ENCODE measurements around the gene SIK3. TPM values are rescaled to one million over a fixed set of nuclear protein-coding genes. Genes with fewer than 3 reads are reported as not detected.

Gene SIK3
- polyA plus RNA-seq, 6 donors from 2014 or later = 27.7 to 52.1 (median 35.6) TPM

DNA sequence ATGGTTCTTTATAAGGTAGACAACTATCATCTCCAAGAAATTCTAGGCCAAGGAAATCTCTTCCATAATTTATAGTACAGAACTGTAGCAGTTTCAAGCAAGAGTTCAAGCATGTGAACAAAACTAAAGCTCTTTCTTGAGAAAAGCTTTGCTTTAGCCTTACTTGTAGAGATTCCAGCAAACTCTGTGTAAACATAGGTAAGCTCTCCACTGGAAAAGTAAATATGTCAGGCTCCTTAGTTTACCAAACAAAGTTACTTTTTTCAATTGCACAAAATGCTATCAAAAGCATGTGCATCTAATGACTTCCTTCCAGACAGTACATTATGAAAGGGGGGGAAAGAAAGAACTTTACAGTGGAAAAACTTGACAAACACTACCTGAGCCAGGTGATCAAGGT lies 125.0 kb downstream of the SIK3 start:
- H3K27ac Mint-ChIP-seq = peak overlapping the region in 4 of 6 donors; percentile 24 to 96 (median 70)
- H3K4me3 Mint-ChIP-seq = peak overlapping the region in 1 of 8 donors; percentile 53
- ATAC-seq (ENCODE audit: low read depth in 2 of 2) = no peak

DNA sequence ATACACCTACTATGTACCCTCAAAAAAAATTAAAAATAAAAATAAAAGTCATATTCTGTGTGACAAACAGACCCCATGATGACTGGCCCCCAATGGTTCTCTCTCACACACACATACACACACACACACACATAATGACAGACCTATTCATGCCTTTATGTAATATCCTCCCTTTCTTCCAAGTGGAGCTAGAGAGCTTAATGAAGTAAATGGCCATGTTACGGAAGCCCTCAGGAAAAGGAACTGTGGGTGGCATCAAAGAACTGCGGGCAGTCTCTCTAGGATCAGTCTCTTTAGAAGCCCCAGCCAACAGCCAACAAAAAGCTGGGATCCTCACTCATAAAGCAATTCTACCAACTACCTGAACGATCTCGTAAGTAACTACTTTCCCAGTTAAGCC lies 125.5 kb downstream of the SIK3 start:
- H3K36me3 Mint-ChIP-seq = no peaks in the 10 kb centered on the region
- peaks cover 34 to 75% (median 58%) of the 10 kb centered on the region in 3 donors for H3K4me1 Mint-ChIP-seq
- H3K27ac Mint-ChIP-seq = peak overlapping the region in 5 of 6 donors; percentile 24 to 76 (median 65)
- ATAC-seq (ENCODE audit: low read depth in 2 of 2) (peak; percentile 16 to 35), DNase-seq (no peak)
- no peaks in the 10 kb centered on the region for H3K9me3 Mint-ChIP-seq
- no peaks in the 10 kb centered on the region for H3K27me3 Mint-ChIP-seq
- H3K4me3 Mint-ChIP-seq = peak overlapping the region in 1 of 8 donors; percentile 53

More for the DNA sequence above, 125.0 kb downstream of the SIK3 start:
- H3K4me1 Mint-ChIP-seq = peaks cover 35 to 75% (median 60%) of the 10 kb centered on the region in 3 donors
- no peaks in the 10 kb centered on the region for H3K36me3 Mint-ChIP-seq
- H3K27me3 Mint-ChIP-seq = no peaks in the 10 kb centered on the region
- DNase-seq = no peak
- H3K9me3 Mint-ChIP-seq = no peaks in the 10 kb centered on the region

DNA sequence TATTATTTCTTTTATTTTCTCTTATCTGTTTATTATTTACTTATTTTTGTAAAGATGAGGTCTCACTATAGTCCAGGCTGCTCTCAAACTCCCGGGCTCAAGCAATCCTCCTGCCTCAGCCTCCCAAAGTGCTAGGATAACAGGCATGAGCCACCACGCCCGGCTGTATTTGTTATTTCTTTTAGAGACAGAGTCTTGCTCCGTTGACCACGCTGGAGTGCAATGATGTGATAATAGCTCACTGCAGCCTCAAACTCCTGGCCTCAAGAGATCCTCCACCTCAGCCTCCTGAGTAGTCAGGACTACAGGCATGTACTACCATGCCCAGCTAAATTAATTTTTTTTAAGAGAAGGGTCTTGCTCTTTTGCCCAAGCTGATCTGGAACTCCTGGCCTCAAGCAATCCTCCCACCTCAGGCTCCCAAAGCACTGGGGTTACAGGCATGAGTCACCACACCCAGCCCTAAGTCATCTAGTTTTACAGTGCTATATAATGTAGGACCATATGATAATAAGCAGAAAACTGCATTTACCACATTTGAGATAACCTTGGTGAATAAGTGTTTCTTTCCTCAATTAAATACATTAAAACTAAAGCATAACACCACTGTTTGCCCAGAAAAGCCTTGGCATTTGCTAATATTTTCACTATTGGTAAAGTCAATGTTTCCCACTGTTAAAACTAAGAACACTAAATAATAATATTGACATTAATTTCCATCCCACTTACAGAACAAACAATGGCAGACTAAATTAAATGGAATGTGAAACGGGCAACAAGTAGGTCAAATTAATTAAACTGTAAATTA lies 127.5 kb downstream of the SIK3 start:
- Mint-ChIP-seq H3K9me3 (no peaks in the 10 kb centered on the region), H3K27me3 (no peaks in the 10 kb centered on the region), H3K4me3 (no peak overlapping the region), H3K36me3 (no peaks in the 10 kb centered on the region), H3K4me1 (peaks cover 38 to 79% (median 57%) of the 10 kb centered on the region in 3 donors), H3K27ac (peak overlapping the region in 2 of 6 donors; percentile 70 to 89)
- no peak for DNase-seq
- no peak for ATAC-seq (ENCODE audit: low read depth in 2 of 2)

DNA sequence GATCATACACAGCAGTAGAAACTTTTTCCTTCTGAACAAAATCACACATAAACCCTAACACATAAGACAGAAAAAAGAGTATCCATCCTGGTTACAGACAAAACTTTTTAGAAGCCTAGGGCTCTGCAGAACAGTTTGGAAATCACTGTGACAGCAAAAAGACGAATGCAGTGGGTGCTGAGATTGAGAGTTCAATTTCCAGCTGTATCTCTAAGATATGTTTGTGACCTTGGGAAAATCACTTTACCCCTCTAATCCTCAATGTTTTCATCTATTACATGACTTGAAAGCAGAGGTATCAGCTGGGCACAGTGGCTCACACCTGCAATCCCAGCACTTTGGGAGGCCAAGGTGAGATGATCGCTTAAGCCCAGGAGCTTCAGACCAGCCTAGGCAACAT lies 128.5 kb downstream of the SIK3 start:
- H3K36me3 Mint-ChIP-seq = no peaks in the 10 kb centered on the region
- peaks cover 39 to 74% (median 61%) of the 10 kb centered on the region in 3 donors for H3K4me1 Mint-ChIP-seq
- H3K4me3 Mint-ChIP-seq = peak overlapping the region in 2 of 8 donors; percentile 10 to 13
- ATAC-seq (ENCODE audit: low read depth in 2 of 2) (no peak), DNase-seq (no peak)
- H3K9me3 Mint-ChIP-seq = no peaks in the 10 kb centered on the region
- no peaks in the 10 kb centered on the region for H3K27me3 Mint-ChIP-seq
- H3K27ac Mint-ChIP-seq = peak overlapping the region in 5 of 6 donors; percentile 7 to 93 (median 75)

DNA sequence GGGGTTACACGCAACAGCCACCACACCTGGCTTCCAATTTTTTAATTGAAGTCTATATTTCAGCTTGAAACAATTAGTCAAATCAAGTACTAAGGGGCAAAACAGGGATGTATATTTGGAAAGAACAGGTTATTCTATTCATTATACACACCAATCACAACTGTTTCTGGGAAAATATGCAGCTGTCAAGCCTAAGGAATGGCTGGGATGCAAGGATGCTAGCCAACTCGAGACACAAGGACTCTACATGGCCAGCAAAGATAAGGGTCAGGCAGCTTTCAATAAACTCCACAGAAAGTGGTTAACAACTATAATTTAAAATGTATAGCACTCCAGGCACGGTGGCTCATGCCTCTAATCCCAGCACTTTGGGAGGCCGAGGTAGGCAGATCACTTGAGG lies 134.0 kb downstream of the SIK3 start:
- no peaks in the 10 kb centered on the region for H3K9me3 Mint-ChIP-seq
- H3K4me1 Mint-ChIP-seq = peaks cover 34 to 53% (median 40%) of the 10 kb centered on the region in 3 donors
- no peaks in the 10 kb centered on the region for H3K36me3 Mint-ChIP-seq

DNA sequence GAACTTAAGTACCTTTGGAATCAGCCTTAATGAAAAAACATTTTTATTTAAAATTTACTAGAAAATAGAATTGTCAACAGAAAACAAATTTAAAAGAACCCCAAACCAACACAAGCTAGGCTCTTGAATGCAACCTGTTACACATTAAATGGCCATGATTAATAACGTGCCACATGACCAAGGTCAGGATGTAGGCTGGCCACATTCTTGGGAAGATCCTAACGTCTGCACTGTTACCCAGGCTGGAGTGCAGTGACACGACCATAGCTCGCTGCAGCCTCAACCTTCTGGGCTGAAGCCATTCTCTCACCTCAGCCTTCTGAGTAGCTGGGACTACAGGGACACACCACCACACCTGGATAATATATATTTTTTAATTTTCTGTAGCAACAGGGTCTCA lies 134.4 kb downstream of the SIK3 start:
- Mint-ChIP-seq H3K27me3 (no peaks in the 10 kb centered on the region), H3K4me1 (peaks cover 37 to 53% (median 40%) of the 10 kb centered on the region in 3 donors), H3K9me3 (no peaks in the 10 kb centered on the region), H3K36me3 (no peaks in the 10 kb centered on the region), H3K4me3 (no peak overlapping the region), H3K27ac (no peak overlapping the region)
- ATAC-seq (ENCODE audit: low read depth in 2 of 2) (no peak), DNase-seq (no peak)

More for the DNA sequence above, 134.0 kb downstream of the SIK3 start:
- no peak overlapping the region for H3K27ac Mint-ChIP-seq
- DNase-seq (no peak), ATAC-seq (ENCODE audit: low read depth in 2 of 2) (no peak)
- H3K27me3 Mint-ChIP-seq = no peaks in the 10 kb centered on the region
- H3K4me3 Mint-ChIP-seq = no peak overlapping the region

DNA sequence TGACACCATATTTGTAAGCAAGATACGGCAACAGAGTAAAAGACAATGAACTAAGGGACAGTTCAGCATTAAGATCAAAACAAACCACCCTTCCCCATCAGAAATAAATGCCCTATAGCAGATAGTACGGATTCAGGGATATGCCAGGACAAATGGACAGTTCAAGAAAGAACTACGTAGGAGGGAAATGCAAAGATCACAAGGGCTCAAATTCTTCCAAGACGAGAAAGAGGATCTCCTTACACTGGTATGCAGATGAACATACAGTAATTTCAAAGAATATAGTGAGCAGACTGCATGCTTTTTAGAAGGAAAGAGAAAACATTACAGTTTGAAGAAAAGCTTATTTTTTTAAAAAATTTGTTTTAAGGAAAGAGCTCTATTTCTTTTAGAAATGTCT lies 136.1 kb downstream of the SIK3 start:
- Mint-ChIP-seq H3K9me3 (no peaks in the 10 kb centered on the region), H3K4me3 (no peak overlapping the region), H3K27me3 (no peaks in the 10 kb centered on the region), H3K36me3 (no peaks in the 10 kb centered on the region), H3K27ac (peak overlapping the region in 2 of 6 donors; percentile 8 to 22), H3K4me1 (peaks cover 40 to 57% (median 50%) of the 10 kb centered on the region in 3 donors)
- DNase-seq = no peak
- no peak for ATAC-seq (ENCODE audit: low read depth in 2 of 2)

DNA sequence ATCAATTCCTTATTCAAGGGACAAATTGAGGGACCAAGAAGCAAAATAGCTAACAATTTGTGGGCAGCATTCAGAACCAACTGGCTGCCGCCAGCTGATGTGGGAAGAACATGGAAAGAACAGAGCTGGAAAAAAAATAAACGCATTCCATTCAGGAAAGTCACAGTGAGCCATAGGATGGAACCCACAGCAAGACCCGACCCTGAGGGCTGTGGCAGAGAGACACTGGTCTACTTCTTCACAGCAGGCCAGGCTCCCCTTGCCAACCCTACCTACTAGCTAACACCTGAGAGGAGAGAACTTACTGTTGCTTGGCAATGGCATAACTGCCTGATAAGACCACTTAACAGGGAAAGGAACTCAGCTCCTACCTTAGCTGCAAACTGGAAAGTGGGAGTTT lies 137.3 kb downstream of the SIK3 start:
- peak overlapping the region in 4 of 6 donors; percentile 5 to 87 (median 72) for H3K27ac Mint-ChIP-seq

DNA sequence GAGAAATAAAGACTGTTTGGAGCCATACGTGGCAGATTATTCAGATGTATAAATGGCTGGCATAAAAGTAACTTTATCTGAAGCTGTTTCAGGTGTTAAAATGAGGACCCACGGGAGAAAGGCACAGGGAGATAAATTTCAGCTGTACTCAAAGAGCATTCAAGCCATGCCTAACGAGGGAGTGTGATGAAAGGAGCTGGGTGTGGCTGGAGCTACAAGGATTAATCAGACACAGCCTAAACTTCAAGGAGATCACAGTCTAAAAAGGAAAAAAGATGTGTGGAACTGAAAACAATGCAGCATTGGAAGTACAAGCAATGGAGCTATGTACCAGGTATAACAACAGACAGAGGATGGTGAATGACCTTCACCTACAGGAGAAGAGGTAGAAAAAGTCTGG lies 140.0 kb downstream of the SIK3 start:
- peaks cover 45 to 77% (median 53%) of the 10 kb centered on the region in 3 donors for H3K4me1 Mint-ChIP-seq
- H3K27ac Mint-ChIP-seq = peak overlapping the region; percentile 2 to 81 (median 27)
- peaks cover 6 to 8% of the 10 kb centered on the region in 2 donors for H3K36me3 Mint-ChIP-seq
- H3K9me3 Mint-ChIP-seq = no peaks in the 10 kb centered on the region
- ATAC-seq (ENCODE audit: low read depth in 2 of 2) (no peak), DNase-seq (no peak)
- H3K4me3 Mint-ChIP-seq = no peak overlapping the region
- H3K27me3 Mint-ChIP-seq = no peaks in the 10 kb centered on the region

More for the DNA sequence above, 137.3 kb downstream of the SIK3 start:
- peak in 1 of 2 donors; percentile 27 for ATAC-seq (ENCODE audit: low read depth in 2 of 2)
- H3K4me1 Mint-ChIP-seq = peaks cover 47 to 60% (median 57%) of the 10 kb centered on the region in 3 donors
- peak overlapping the region in 1 of 8 donors; percentile 26 for H3K4me3 Mint-ChIP-seq
- no peaks in the 10 kb centered on the region for H3K9me3 Mint-ChIP-seq
- H3K36me3 Mint-ChIP-seq = peaks cover 6 to 8% of the 10 kb centered on the region in 2 donors
- DNase-seq = no peak
- H3K27me3 Mint-ChIP-seq = no peaks in the 10 kb centered on the region

DNA sequence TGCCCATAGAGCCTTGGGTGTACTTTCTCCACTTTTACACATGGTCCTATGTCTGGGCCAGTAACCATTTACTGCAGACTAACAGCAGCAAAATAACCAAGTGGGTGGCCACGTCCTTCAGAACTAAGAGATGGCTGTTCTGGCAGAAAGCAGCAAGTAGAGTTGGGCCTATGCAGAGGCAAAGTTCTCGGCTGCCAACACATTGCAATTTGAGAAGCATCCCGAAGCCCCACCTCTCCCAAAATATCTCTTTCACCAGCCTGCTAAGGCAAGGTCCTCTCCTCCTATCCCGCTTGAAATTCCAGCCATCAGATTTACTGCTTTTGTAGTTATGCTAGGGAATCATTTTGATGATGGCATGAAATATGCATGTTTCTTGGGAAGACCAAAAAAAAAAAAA lies 142.3 kb downstream of the SIK3 start:
- Mint-ChIP-seq H3K4me1 (peaks cover 32 to 63% (median 40%) of the 10 kb centered on the region in 3 donors), H3K27ac (peak overlapping the region; percentile 63 to 92 (median 83)), H3K27me3 (no peaks in the 10 kb centered on the region), H3K4me3 (peak overlapping the region in 3 of 8 donors; percentile 29 to 57 (median 30)), H3K36me3 (peaks cover 6 to 14% of the 10 kb centered on the region in 2 donors), H3K9me3 (no peaks in the 10 kb centered on the region)
- no peak for DNase-seq
- no peak for ATAC-seq (ENCODE audit: low read depth in 2 of 2)

DNA sequence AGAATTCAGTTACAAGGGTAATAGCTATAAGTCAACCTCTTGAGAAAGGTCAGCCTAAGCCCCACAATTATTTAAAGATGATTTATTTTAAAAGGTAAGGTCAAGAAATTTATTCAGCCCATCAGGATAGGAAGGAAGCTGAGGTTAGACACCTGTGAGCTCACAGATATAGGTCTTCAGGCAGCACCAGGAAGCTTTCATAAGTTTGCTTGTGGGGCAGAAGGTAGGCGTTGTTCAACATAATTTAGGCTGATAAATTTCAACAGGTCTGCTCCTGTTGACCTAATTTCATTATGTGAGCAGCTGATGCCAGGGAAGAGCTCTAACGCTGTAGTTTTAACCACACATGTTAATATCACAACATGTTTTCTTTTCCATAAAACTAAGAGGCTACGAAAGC lies 142.7 kb downstream of the SIK3 start:
- no peak for DNase-seq
- no peaks in the 10 kb centered on the region for H3K27me3 Mint-ChIP-seq
- peak in 1 of 2 donors; percentile 36 for ATAC-seq (ENCODE audit: low read depth in 2 of 2)
- H3K9me3 Mint-ChIP-seq = no peaks in the 10 kb centered on the region
- peak overlapping the region in 3 of 8 donors; percentile 9 to 49 (median 28) for H3K4me3 Mint-ChIP-seq
- H3K4me1 Mint-ChIP-seq = peaks cover 29 to 59% (median 36%) of the 10 kb centered on the region in 3 donors
- peaks cover 6 to 18% of the 10 kb centered on the region in 2 donors for H3K36me3 Mint-ChIP-seq
- peak overlapping the region in 4 of 6 donors; percentile 72 to 88 (median 80) for H3K27ac Mint-ChIP-seq

DNA sequence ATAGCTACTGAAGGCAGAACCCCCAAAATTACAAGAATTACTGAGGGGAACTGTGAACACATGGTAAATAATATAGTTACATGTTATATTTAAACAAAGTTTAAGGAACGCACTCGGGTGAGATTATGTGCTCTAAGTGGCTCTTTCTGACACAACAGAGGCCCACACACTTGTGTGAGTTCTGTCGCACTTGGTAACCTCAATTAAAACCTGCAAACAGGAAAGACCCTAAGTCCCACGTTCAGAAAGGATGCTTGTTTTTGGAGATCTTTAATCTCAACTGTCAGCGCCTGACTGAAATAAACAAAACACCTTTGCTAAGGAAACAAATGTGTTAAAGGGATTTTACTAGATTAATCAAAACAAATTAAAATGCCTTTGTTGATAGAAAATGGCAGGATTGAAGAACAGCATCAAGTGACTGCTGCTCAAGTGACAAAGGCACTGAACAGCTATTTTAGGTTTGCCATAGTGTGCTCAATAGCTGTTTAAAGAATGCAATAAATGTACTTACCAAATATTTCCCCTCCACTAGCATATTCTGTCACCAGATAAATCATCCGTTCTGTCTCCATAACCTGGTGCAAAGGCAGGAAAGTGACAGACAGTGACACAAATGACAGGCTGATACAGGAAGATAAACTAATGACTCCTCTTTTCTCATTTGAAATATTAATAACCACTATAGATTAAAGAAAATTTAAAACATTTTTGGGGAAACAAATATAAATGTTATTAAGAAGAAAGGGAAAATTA lies 144.5 kb downstream of the SIK3 start:
- DNase-seq (no peak), ATAC-seq (ENCODE audit: low read depth in 2 of 2) (no peak)
- H3K27ac Mint-ChIP-seq = peak overlapping the region in 2 of 6 donors; percentile 34 to 54
- H3K9me3 Mint-ChIP-seq = no peaks in the 10 kb centered on the region
- H3K27me3 Mint-ChIP-seq = no peaks in the 10 kb centered on the region
- H3K4me1 Mint-ChIP-seq = peaks cover 26 to 56% (median 36%) of the 10 kb centered on the region in 3 donors
- peaks cover 15 to 21% of the 10 kb centered on the region in 2 donors for H3K36me3 Mint-ChIP-seq
- H3K4me3 Mint-ChIP-seq = no peak overlapping the region

DNA sequence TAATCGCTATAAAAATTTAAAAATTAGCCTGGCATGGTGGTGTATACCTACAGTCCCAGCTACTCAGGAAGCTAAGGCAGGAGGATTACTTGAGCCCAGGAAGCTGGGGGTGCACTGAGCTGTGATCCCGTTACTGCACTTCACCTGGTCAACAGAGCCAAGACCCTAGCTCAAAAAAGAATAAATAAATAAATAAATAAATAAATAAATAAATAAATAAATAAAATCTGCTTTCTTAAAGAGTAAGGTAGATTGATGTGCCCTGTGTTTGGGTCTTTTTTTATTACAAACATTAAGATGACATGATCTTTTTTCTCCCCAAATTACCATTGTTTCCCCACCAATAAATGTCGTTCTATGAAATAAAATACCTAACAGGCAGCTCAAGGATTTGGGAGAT lies 146.5 kb downstream of the SIK3 start:
- Mint-ChIP-seq H3K27me3 (no peaks in the 10 kb centered on the region), H3K4me1 (peaks cover 26 to 55% (median 28%) of the 10 kb centered on the region in 3 donors), H3K4me3 (no peak overlapping the region), H3K36me3 (peaks cover 14 to 29% of the 10 kb centered on the region in 2 donors), H3K27ac (peak overlapping the region in 3 of 6 donors; percentile 7 to 56 (median 49)), H3K9me3 (peaks cover 0 to 2% (median 0%) of the 10 kb centered on the region in 7 donors)
- DNase-seq = no peak
- ATAC-seq (ENCODE audit: low read depth in 2 of 2) = no peak
